Measurements from ENCODE around the gene SLC37A1. TPM values are rescaled to one million over a fixed set of nuclear protein-coding genes. Genes with fewer than 3 reads are reported as not detected.

The SLC37A1 gene
- total RNA-seq, 1 experiment from 2014 or later = 37.7 TPM

DNA sequence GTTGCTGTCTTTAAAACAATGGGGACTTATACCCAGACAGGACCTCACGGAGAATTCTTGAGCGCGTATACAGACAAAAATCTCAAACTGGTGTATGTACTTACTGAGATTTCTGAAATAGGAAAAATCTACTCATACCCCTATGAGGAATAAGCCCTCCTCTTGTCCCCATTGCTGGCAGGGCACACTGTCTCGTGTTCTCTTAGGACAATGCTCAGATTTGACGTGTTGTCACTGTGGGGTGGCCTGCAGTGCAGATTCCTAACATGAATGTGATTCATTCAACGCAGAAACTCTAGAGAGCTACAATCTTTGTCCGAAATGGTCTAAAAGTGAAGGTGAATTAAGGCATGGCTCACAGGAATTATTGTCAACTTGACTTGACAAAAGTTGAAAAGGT lies 108.6 kb downstream of the SLC37A1 start:
- H3K4me2 ChIP-seq (ENCODE audit: insufficient read depth, insufficient read length, low read length) = no peak overlapping the region
- H3K27ac ChIP-seq (ENCODE audit: insufficient read length, low read depth, low read length) = no peak overlapping the region
- H3K27me3 Mint-ChIP-seq (ENCODE audit: low read depth) = peaks cover 51% of the 10 kb centered on the region

More for the DNA sequence above, 108.6 kb downstream of the SLC37A1 start:
- peaks cover 3% of the 10 kb centered on the region in 2 experiments; a peak in 2 of 5 replicates for H3K9me3 Mint-ChIP-seq
- Histone ChIP-seq H3K27me3 (ENCODE audit: insufficient read depth, low read length) (no peaks in the 10 kb centered on the region), H2BK12ac (ENCODE audit: insufficient read length, low read depth, low read length) (no peak overlapping the region), H3K9ac (ENCODE audit: extremely low read depth, insufficient read length, low read length) (no peak overlapping the region), H3K14ac (ENCODE audit: insufficient read depth, low read length) (no peak overlapping the region), H4K91ac (ENCODE audit: insufficient read length, low read depth, low read length) (no peak overlapping the region), H4K8ac (replicated peaks; ENCODE audit: insufficient read length, low read depth, low read length) (no peak overlapping the region), H3K4ac (ENCODE audit: low read depth, low read length) (no peak overlapping the region), H2BK20ac (ENCODE audit: low read depth, low read length, poor library complexity, severe bottlenecking) (no peak overlapping the region), H3K56ac (ENCODE audit: insufficient read length, low read depth, low read length) (no peak overlapping the region), H3T11ph (ENCODE audit: low read length) (no peak overlapping the region), H3K18ac (ENCODE audit: insufficient read length, low read depth, low read length) (no peak overlapping the region), H3K9me3 (ENCODE audit: control insufficient read depth, low read depth, low read length) (no peaks in the 10 kb centered on the region), H3K79me1 (ENCODE audit: insufficient read depth, low read depth, low read length, poor library complexity, severe bottlenecking) (no peaks in the 10 kb centered on the region), H2AK5ac (ENCODE audit: insufficient read length, low read length) (no peak overlapping the region), H4K5ac (ENCODE audit: insufficient read length, low read depth, low read length) (no peak overlapping the region), H2BK15ac (ENCODE audit: low read depth, low read length) (no peak overlapping the region), H3K23me2 (ENCODE audit: insufficient read length, low read depth, low read length, poor library complexity, severe bottlenecking) (peaks cover 5% of the 10 kb centered on the region), H2BK5ac (ENCODE audit: insufficient read length, low read length) (no peak overlapping the region), H2AFZ (ENCODE audit: low read length) (no peak overlapping the region), H3K23ac (ENCODE audit: insufficient read length, low read depth, low read length) (no peak overlapping the region), H3K4me1 (ENCODE audit: insufficient read depth, low read length) (no peaks in the 10 kb centered on the region), H2BK120ac (ENCODE audit: low read depth, low read length, poor library complexity, severe bottlenecking) (no peak overlapping the region), H3K79me2 (ENCODE audit: insufficient read depth, low read length) (no peaks in the 10 kb centered on the region), H4K20me1 (ENCODE audit: control insufficient read depth, insufficient read depth, insufficient read length) (no peaks in the 10 kb centered on the region)
- H3K36me3 Mint-ChIP-seq (ENCODE audit: insufficient read depth in 1 of 3, low read depth in 3 of 3) = no peaks in the 10 kb centered on the region
- WGBS (ENCODE audit: extremely low coverage, insufficient read length, low lambda C conversion rate) = no CpG with 5 or more reads among the region's 7 CpGs
- no peak overlapping the region for H3K4me3 Mint-ChIP-seq
- DNase-seq = no peak
- TF ChIP-seq, protein P1, sequence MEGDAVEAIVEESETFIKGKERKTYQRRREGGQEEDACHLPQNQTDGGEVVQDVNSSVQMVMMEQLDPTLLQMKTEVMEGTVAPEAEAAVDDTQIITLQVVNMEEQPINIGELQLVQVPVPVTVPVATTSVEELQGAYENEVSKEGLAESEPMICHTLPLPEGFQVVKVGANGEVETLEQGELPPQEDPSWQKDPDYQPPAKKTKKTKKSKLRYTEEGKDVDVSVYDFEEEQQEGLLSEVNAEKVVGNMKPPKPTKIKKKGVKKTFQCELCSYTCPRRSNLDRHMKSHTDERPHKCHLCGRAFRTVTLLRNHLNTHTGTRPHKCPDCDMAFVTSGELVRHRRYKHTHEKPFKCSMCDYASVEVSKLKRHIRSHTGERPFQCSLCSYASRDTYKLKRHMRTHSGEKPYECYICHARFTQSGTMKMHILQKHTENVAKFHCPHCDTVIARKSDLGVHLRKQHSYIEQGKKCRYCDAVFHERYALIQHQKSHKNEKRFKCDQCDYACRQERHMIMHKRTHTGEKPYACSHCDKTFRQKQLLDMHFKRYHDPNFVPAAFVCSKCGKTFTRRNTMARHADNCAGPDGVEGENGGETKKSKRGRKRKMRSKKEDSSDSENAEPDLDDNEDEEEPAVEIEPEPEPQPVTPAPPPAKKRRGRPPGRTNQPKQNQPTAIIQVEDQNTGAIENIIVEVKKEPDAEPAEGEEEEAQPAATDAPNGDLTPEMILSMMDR (conservative IDR thresholded peaks at IDR 0.05) = no peak
- no peak overlapping the region for H3K27ac Mint-ChIP-seq
- peaks cover 19 to 21% of the 10 kb centered on the region in 2 experiments for H3K4me1 Mint-ChIP-seq
